Measurements from ENCODE around the gene ELOVL5.

The ELOVL5 gene

DNA sequence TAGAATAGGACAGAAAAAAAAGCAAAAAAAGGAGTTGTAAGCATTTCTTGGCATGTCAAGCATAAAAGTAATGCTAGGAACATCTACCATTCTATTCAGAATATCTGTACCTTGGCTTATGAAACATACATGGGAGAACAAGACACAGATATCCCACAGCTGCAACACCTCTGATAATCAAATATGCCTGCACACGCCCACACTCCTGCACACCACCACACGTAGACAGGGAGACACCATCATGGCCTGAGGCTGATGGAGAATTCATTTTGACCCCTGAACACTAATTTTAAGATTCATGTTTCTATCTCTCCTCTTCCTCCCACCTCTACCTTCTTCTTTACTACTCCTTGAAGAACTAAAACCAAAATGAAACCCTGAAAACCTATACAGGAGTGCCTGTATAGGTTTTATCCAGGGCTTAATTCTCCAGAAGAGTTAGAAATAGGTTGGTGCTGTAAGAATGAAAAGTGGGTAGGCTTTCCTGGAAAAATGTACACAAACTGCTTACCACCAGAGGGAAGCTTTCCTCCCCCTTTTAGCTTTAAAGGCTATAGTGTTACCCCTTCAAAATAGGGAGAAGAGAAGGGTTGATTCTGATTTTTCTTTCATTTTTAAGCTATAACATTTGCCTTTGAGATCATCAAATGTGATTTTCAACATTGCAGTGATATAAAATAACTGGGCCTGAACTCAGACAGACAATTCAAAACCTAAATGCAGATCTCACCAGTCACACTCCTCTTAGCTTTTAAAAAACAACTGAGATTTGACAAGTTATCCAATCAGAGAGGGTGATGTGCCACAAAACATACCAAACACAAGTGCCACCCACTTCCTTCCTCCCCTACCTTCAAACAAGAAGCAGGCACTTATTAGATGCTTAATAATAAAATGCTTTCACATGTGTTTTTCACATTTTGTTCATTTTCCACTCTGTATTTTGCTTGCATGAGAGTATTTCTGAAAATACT lies 57.9 kb downstream of the ELOVL5 start:
- intact Hi-C loops (cut with DNase I) = loop anchor here (10.0 kb wide), 1 partner anchor 116 kb away; no protein-coding TSS in a partner anchor
- no peak for DNase-seq

DNA sequence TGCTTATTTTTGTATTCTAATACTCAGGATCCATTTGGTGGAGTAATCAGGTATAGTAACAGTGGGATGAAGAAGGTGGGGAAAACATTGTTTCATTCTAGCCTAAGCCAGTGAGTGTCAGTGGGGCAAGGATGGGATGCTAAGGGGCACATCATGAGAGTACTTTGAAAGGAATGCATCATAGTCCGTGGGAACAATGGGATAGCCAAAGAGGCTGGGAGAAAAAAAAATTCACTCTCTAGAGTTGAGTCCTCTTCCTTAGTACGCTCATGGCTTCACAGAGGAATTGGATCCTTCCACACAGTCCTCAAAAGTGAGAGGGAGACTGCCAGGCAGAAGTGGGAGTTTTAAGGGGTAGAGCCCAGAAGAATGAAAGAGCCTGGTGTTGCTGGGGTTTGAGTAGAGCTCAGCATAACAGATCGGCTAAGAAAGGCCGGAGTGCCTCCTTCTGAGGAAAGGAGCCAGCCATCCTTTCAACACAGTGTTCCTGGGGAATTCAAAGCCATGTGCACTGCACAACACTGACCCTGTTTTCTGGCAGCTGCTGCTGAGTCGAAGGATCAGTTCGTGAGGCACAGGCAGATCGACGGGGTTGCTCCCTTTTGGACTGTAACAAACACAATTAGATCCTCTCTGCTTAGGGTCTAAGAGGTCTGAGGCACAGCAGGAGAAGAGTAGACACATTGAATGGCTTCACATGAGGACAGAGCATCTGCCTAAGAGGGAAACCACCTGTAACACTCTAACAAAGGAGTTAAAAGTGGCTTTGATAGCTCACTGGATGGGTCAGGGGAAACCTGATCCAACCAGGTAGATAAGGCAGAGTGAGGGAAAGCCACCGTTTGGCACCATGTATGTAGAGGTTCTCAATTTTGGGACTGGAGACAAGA lies 61.2 kb downstream of the ELOVL5 start:
- intact Hi-C loops (cut with DNase I) = no loop called here
- DNase-seq = peak in 5 of 10 donors; percentile 18 to 87 (median 25)

DNA sequence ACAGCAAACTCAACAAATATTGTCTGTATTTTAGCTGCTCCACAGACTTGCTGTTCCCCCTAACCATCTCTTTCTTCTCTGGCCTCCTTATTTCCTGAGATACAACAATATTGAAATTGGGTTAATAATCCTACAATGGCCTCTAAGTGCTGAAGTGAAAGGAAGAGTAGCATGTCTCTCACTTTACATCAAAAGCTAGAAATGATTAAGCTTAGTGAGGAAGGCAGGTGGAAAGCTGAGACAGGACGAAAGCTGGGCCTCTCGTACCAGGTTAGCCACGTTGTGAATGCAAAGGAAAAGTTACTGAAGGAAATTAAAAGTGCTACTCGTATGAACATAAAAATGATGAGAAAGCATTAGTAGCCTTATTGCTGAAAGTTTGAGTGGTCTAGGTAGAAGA lies 63.8 kb downstream of the ELOVL5 start:
- DNase-seq = no peak
- intact Hi-C loops (cut with DNase I) = no loop called here

DNA sequence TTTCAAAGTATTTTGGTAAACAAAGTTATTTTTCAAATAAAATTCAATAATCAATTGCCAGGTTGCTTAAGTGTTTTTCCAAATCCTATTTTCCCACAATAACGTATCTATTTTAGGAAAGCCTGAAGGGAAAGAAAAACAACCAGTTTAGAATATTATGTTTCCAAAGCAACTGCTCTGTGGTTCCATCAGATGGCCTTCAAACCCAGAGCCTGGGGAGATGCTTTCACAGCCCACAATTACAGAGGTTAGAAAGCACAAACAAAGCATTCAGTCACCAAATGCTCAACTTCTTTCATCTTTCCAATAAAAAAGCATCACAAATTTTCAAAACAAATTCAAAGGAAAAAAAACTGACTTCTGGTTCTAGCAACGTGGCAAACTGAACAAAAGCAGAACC lies 66.0 kb downstream of the ELOVL5 start:
- no peak for DNase-seq
- intact Hi-C loops (cut with DNase I) = no loop called here

DNA sequence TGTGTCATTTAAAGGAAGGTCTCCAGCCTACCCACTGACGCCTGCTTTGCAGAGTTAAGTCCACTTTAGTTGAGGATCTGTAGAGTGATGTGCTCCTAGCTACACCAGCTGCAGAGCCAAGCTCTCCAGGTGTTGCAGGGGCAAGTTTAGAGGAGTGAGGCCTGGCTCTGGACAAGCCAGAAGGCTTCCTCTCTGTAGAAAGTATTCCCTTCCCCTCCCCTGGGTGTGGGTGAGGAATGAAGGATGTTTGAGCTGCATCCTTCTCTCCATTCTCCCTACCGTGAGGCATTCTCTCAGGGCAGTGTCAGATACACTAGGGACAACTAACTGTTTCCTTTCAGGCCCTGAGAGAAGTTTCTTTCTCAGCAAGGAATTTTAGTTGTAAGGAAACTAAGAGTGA lies 66.5 kb downstream of the ELOVL5 start:
- DNase-seq = no peak
- intact Hi-C loops (cut with DNase I) = no loop called here

DNA sequence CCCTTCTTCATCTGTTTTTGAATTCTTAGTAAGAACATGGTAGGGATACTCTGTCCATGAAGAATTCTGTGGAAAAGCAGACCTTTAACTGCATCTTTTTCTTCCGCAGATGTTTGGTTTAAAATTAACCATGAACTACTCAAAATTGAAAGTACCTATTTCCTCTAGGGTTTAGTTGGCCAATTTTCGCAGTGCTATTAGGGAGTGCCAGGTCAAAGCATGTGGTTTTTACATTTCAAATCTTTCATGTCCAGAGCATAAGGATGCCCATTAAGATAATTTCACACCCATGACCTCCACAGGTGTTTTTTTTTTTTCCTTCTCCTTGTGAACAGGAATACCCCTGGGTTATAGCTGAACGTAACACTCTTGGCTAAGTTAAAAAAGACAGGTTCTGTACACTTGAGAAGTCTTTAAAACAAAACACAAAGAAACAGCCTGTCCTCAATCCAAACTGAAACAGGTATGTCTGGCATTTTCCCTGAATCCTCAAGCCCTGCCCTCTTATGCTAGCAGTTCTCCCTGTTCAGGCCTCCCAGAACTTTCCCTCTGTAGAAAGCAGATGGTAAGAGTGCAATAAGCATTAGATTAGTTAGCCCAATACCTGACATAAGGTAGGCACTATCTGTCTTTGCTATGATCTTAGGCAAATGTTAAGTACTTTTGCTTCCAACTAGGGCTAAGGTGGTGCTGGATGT lies 67.1 kb downstream of the ELOVL5 start:
- intact Hi-C loops (cut with DNase I) = no loop called here
- no peak for DNase-seq

DNA sequence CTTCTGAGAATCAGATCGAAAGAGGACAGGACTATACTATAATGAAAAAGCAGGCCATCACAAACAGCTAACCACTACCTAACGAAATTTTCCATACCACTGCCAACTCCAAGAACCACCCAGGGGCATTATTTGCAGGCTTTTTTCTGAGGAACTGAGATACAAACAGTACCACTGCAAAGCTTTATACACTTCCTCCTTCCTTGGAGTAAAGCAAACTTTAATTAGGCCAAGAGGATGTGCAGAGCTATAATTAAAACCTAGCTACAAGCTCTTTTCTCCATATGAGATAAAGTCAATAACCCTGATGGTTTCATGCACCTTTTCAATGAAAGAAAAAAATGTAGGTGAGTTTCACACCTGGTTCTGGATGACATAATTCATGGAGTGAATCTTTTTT lies 68.5 kb downstream of the ELOVL5 start:
- intact Hi-C loops (cut with DNase I) = no loop called here
- no peak for DNase-seq

DNA sequence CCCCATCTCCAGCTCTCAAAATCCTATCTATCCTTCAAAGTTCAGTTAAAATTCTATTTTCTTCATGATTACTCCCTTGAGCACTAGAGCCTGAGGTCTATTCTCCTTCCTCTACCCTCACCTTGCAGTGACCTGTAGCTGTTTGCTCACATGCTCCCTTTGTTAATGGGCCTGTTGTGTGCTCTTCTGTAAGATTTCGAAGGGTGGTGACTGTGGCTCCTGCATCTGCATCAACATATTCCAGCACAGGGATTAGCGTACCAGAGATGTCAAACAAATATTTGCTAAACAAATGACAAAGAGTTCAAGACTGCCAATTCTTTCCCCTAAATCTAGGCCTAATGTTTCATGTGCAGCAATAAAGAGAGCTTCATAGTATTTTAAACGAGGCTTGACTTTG lies 69.5 kb downstream of the ELOVL5 start:
- intact Hi-C loops (cut with DNase I) = no loop called here
- no peak for DNase-seq

DNA sequence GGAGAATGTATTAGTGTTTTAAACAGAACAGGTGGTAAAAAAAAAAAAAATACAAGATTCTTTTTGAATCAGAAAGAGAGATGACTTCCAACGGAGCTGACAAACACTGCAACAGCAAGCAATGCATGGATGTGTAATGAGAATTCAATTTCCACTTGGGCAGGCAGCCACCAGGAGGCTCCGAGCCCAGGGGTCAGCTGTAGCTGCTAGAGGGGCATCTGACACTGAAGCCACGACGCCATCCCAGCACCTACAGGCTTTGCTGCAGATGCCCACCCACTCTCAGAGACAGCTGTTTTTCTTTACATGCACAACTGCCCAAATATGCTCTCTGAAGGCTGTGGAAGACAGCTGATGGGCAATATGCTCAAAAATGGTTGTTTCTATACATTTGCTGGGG lies 75.4 kb downstream of the ELOVL5 start:
- intact Hi-C loops (cut with DNase I) = no loop called here
- no peak for DNase-seq

DNA sequence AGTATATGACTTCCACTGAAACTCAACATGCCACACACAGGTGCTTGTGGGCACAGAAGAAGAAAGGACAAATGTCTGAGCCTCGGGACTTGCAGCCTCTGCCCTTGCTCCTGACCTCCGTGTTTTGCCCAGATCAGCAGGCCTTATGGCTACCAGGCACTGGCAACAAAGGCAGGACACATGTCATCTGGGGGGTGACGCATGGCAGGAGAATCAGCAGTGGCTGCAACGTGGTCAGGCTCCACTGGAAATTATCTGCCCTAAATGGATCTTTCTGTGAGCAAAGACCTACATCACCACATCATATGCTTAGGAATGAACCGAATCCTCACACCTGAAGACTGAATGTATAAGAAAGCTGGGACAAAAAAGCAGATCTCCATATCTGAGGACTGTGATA lies 78.9 kb downstream of the ELOVL5 start:
- DNase-seq = peak in 1 of 10 donors; percentile 33
- intact Hi-C loops (cut with DNase I) = no loop called here

DNA sequence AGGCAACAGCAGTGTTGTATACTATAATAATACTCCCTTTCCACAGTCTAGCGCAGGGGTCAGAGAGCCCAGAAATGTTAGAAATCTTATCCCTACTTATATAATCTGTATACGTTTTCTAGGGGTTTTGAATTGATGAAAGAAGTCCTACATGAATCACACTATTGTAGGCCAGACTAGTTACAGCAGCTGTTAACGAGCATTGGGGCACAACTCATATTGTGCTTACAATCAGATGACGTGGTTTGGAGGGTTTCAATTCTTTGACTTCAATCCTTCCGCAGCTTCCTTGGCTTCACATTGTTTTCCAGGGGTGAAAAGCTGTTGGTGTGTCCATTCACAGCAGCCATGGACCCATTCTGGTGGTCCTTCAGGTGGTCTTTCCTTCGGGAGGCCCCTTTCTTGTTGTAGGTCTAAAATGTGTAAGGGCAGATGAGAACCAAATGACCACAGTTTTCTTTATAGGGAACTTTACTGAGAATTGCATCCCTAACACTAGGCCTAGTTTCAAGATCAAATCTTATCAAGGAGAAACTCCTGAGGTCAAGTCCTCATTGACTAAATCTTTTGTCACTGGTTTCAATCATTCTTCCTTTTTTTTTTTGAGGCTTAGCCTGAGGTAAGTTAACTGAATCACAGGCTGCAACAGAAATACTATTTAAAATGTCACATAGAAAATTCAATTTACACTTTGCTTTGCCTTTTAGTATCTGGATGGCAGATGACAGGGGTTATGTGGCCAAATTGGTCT lies 79.7 kb downstream of the ELOVL5 start:
- intact Hi-C loops (cut with DNase I) = no loop called here
- no peak for DNase-seq

DNA sequence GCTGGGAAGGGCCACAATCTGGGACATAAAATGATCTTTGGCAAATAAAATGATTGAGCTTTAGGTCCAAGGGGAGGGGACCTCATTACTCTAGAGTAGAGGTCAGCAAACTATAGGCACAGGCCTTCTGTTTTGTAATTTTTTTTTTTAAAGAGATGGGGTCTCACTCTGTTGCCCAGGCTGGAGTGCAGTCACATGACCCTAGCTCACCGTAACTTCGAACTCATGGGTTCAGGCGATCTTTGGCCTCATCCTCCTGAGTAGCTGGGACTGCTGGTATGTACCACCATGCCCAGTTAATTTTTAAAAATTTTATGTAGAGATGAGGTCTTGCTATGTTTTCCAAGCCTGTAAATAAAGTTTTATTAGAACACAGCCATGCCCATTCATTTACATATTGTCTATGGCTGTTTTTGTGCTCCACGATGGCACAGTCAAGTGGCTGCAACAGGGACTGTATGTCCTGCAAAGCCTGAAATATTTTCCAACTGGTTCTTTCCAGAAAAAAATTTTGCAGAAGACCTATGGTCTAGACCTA lies 82.1 kb downstream of the ELOVL5 start:
- intact Hi-C loops (cut with DNase I) = no loop called here

DNA sequence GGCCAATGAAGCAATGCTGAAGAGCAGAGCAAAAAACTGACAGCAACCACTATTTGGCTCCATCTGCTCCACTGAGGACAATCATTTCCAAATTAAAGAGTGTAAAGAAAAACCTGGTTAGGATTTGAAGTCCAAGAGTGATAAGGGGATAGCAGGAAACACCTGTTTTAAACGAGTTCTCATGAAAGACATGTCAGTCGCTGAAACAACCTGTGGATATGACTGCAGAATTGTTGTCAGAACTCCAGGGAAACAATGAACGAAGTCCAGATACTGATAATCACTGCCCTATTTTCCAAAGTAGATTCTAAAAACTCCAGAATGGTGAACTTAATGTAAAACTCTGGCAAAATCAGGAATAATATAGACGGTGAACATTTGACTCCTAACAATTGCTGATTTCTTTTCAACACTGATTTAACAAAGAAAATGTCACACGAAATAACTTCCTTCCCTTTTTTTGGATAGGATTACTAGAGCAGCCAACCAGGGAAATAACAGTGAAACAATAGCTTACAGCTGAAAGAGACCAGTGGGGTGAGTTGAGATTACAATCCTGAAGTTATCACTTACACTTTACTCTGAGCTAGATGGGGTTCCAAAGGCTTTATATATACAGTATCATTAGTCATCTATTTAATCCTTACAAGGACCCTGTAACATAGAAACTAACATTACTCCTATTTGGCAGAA lies 83.7 kb downstream of the ELOVL5 start:
- DNase-seq = no peak
- intact Hi-C loops (cut with DNase I) = no loop called here

More for the DNA sequence above, 82.1 kb downstream of the ELOVL5 start:
- DNase-seq = no peak

DNA sequence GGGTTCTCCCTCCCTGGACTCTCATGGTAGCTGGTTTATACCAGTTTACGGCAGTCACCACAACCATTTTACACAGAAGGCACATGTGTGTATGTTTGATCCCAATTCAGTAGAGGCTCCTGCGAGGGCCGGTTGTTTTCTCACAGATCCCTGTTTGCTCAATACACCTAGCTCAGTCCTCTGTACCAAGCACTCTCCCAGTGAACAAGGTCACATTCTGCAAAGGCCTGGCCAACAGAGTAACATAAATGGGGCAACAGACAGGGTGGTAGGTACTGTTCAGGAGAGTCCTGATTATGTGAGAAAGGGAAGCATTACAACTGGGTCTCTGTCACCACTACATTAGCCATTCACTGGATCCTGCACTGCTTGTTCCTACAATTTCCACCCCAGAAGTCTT lies 84.4 kb downstream of the ELOVL5 start:
- intact Hi-C loops (cut with DNase I) = no loop called here
- no peak for DNase-seq

DNA sequence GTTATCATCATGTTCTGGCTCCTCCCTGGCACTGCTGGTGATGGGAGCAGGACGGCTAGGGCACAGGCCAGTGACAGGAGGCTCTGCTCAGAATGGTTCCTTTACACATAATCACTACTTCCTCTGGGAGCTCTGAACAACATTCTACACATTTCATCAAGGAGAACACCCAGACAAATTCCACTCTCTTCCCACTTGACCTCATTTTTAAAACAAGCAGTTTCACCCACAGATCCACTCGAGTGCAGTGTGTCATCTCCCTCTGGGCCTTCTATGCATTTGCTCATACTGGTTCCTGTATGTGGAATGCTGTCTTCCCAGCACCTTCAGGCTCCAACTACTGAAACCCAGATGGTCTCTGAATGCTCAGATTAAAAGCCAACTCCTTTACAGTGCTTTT lies 84.8 kb downstream of the ELOVL5 start:
- intact Hi-C loops (cut with DNase I) = no loop called here
- no peak for DNase-seq

DNA sequence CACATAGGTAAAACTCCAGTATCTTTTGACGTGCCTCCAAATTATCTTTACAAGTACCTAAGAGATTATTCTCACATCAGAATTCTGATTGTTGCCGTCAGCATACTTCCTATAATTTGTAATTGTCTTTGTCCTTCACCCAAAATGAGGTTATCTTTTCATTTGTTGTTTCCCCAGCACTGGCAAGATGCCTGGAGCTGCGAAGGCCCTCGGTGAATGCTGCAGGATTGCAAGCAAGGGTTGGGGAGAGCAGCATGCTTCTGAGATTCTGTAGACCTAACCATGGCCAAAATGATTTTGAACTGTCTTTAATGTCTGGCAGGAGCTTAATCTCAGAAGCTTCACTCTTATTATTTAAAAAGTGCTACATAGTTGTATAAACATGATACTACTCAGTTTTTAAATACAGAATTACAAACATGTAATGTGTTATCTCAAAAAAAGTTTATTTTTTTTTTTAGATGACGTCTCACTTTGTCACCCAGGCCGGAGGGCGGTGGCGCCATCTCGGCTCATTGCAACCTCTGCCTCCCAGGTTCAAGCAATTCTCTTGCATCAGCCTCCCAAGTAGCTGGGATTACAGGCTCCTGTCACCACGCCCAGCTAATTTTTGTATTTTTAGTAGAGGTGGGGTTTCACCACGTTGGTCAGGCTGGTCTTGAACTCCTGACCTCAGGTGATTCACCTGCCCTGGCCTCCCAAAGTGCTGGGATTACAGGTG lies 88.7 kb downstream of the ELOVL5 start:
- intact Hi-C loops (cut with DNase I) = no loop called here
- no peak for DNase-seq

DNA sequence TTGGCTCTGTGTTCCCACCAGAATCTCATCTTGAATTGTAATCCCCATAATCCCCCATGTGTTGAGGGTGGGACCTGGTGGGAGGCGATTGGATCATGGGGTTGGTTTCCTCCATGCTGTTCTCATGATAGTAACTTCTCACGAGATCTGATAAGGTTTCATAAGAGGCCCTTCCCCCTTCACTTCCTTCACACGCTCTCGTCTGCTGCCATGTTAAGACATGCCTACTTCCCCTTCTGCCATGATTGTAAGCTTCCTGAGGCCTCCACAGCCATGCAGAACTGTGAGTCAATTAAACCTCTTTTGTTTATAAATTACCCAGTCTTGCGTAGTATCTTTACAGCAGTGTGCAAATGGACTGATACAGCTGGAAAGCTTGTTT lies 90.0 kb downstream of the ELOVL5 start:
- intact Hi-C loops (cut with DNase I) = no loop called here
- no peak for DNase-seq

DNA sequence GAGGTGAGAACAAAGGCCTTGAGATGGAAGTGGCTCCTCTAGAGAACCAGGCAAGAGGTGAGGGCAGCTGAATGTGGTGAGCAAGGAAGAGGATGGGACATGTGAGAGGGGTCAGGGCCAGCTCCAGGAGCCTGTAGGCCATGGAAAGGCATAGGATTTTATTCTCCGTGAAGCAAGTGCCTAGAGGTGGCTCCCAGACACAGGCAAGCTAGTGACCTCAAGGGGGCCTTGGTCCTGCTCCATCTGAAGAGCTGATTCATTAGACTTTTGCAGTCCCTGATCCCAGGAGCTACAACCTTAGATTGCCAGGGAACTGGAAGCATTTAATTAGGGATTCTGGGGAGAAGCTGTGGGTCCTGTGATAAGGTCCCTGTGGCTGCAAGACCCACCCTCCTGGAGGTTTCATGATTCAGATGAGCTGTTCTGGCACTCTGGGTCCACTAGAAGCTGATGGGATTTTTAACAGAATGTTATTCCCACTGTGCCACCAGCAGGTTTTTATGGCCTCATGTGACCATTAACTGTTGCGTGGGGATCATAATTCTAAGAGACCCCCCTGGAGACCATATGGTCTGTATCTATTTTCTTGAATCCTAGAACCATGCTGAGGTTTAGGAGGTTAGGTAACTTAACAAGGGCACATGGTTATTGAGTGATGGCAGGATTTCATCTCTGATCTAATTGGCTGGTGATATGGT lies 90.5 kb downstream of the ELOVL5 start:
- no peak for DNase-seq
- intact Hi-C loops (cut with DNase I) = no loop called here
